GM18868 (cell line): ENCODE measurements around the gene MPHOSPH8.
A peak's percentile ranks its signal among the peaks of the same experiment; 100 is the strongest.
"Not testable (repeated sequence)": the region's sequence is repeated elsewhere in the genome, so short reads cannot be mapped to it uniquely, and the experiment has no call there.

Experiments used
- ATAC-seq: cut with Tn5 transposase; IDR thresholded peaks from one replicate; pipeline ENCODE4 v1.9.1; 2021; ENCODE audit warnings: mild to moderate bottlenecking, moderate library complexity; ENCODE audit not compliant: unreplicated experiment

MPHOSPH8 gene

GRCh38 chr13:19632915-19633478 is 462 bp upstream of the MPHOSPH8 start:
- ATAC-seq: no peak

- ATAC-seq: peak; percentile 18
Measured at GRCh38 chr13:19634256-19634740, 839 bp downstream of the MPHOSPH8 start.

GRCh38 chr13:19635926-19636325 is 2.5 kb downstream of the MPHOSPH8 start:
- not testable (repeated sequence) for ATAC-seq

- no peak for ATAC-seq
Measured at GRCh38 chr13:19643652-19644051, 10.2 kb downstream of the MPHOSPH8 start.

GRCh38 chr13:19645000-19645399 is 11.5 kb downstream of the MPHOSPH8 start:
- ATAC-seq: no peak

GRCh38 chr13:19646063-19646462 is 12.6 kb downstream of the MPHOSPH8 start:
- no peak for ATAC-seq

GRCh38 chr13:19650742-19651141 is 17.3 kb downstream of the MPHOSPH8 start:
- ATAC-seq: no peak

GRCh38 chr13:19657872-19658591 is 24.6 kb downstream of the MPHOSPH8 start:
- no peak for ATAC-seq

GRCh38 chr13:19658831-19659230 is 25.4 kb downstream of the MPHOSPH8 start:
- no peak for ATAC-seq

- ATAC-seq: no peak
Measured at GRCh38 chr13:19661126-19661525, 27.7 kb downstream of the MPHOSPH8 start.

- no peak for ATAC-seq
Measured at GRCh38 chr13:19661561-19661960, 28.1 kb downstream of the MPHOSPH8 start.

GRCh38 chr13:19663416-19663979 is 30.0 kb downstream of the MPHOSPH8 start:
- no peak for ATAC-seq

GRCh38 chr13:19664481-19665230 is 31.2 kb downstream of the MPHOSPH8 start:
- no peak for ATAC-seq

GRCh38 chr13:19665427-19665859 is 32.0 kb downstream of the MPHOSPH8 start:
- no peak for ATAC-seq

GRCh38 chr13:19668778-19669177 is 35.3 kb downstream of the MPHOSPH8 start:
- ATAC-seq: no peak

GRCh38 chr13:19670147-19670546 is 36.7 kb downstream of the MPHOSPH8 start:
- no peak for ATAC-seq

GRCh38 chr13:19672990-19673389 is 39.5 kb downstream of the MPHOSPH8 start:
- no peak for ATAC-seq

GRCh38 chr13:19673473-19674430 is 40.3 kb downstream of the MPHOSPH8 start:
- no peak for ATAC-seq

- no peak for ATAC-seq
Measured at GRCh38 chr13:19674898-19675297, 41.4 kb downstream of the MPHOSPH8 start.

GRCh38 chr13:19676168-19676567 is 42.7 kb downstream of the MPHOSPH8 start:
- no peak for ATAC-seq
